Trophoblast cell (in vitro differentiated cells and primary cell): Measurements from ENCODE around the gene SLC23A1.

Source experiments
- DNase-seq, 2 donors: peaks; one replicate each; pipeline ENCODE4 v3.0.0-alpha.2; 2016
- H2AFZ ChIP-seq: 2 replicates; pipeline ENCODE4 v1.6.1; 2013; ENCODE audit warnings: low read length, moderate library complexity, mild to moderate bottlenecking; ENCODE audit not compliant: insufficient read depth, poor library complexity
- H2AK5ac ChIP-seq: 2 replicates; pipeline ENCODE4 v1.6.1; 2013; ENCODE audit warnings: mild to moderate bottlenecking, low read length
- H2BK120ac ChIP-seq: 2 replicates; pipeline ENCODE4 v1.6.1; 2013; ENCODE audit warnings: low read length, mild to moderate bottlenecking, moderate library complexity; ENCODE audit not compliant: insufficient read depth, poor library complexity
- H2BK12ac ChIP-seq: 2 replicates; pipeline ENCODE4 v1.6.1; 2013; ENCODE audit warnings: mild to moderate bottlenecking, low read length, moderate library complexity
- H2BK5ac ChIP-seq: 2 replicates; pipeline ENCODE4 v1.6.1; 2013; ENCODE audit warnings: low read length, low read depth, moderate library complexity, mild to moderate bottlenecking; ENCODE audit not compliant: poor library complexity
- H3K14ac ChIP-seq: 2 replicates; pipeline ENCODE4 v1.6.1; 2013; ENCODE audit warnings: mild to moderate bottlenecking, low read length
- H3K18ac ChIP-seq: 2 replicates; pipeline ENCODE4 v1.6.1; 2013; ENCODE audit warnings: mild to moderate bottlenecking, low read length
- H3K23ac ChIP-seq: 2 replicates; pipeline ENCODE4 v1.6.1; 2013; ENCODE audit warnings: low read length
- H3K27ac ChIP-seq: 2 replicates; pipeline ENCODE4 v1.5.1; 2013; ENCODE audit warnings: low read depth, mild to moderate bottlenecking, inconsistent platforms, low read length, moderate library complexity
- H3K27me3 ChIP-seq: 2 replicates; pipeline ENCODE4 v1.6.1; 2013; ENCODE audit warnings: inconsistent platforms, mild to moderate bottlenecking, low read length, moderate library complexity; ENCODE audit not compliant: insufficient read depth
- H3K36me3 ChIP-seq, 2 experiments: 1 replicate in 1 of 2; 2 replicates in 1 of 2; pipeline ENCODE4 v1.6.1; 2013; ENCODE audit warnings: low read length in 2 of 2, mild to moderate bottlenecking in 2 of 2, moderate library complexity in 1 of 2; ENCODE audit not compliant: insufficient read depth in 2 of 2, control insufficient read depth in 1 of 2
- H3K4ac ChIP-seq: 2 replicates; pipeline ENCODE4 v1.6.1; 2013; ENCODE audit warnings: low read depth, mild to moderate bottlenecking, low read length, moderate library complexity
- H3K4me1 ChIP-seq, 2 experiments: 1 replicate in 1 of 2; 2 replicates in 1 of 2; pipeline ENCODE4 v1.6.1; 2013; ENCODE audit warnings: low read length in 2 of 2, mild to moderate bottlenecking in 2 of 2, moderate library complexity in 1 of 2; ENCODE audit not compliant: insufficient read depth in 2 of 2, control insufficient read depth in 1 of 2
- H3K4me2 ChIP-seq: 2 replicates; pipeline ENCODE4 v1.6.1; 2013; ENCODE audit warnings: inconsistent platforms, mild to moderate bottlenecking, low read length, moderate library complexity
- H3K4me3 ChIP-seq: 2 replicates; pipeline ENCODE4 v1.5.1; 2013; ENCODE audit warnings: mild to moderate bottlenecking, low read depth, low read length, inconsistent platforms
- H3K79me1 ChIP-seq: one replicate; pipeline ENCODE4 v1.6.1; 2013; ENCODE audit warnings: low read length
- H3K79me2 ChIP-seq: 2 replicates; pipeline ENCODE4 v1.6.1; 2013; ENCODE audit warnings: low read length, mild to moderate bottlenecking; ENCODE audit not compliant: control insufficient read depth, insufficient read depth, poor library complexity
- H3K9ac ChIP-seq: 2 replicates; pipeline ENCODE4 v1.6.1; 2013; ENCODE audit warnings: mild to moderate bottlenecking, low read length
- H3K9me3 ChIP-seq: 2 replicates; pipeline ENCODE4 v1.6.1; 2013; ENCODE audit warnings: low read depth, mild to moderate bottlenecking, control low read depth, inconsistent platforms, low read length; ENCODE audit not compliant: insufficient read depth
- H4K12ac ChIP-seq: 2 replicates; pipeline ENCODE4 v1.6.1; 2013; ENCODE audit warnings: low read depth, mild to moderate bottlenecking, low read length, moderate library complexity
- H4K8ac ChIP-seq: 2 replicates; pipeline ENCODE4 v1.6.1; 2013; ENCODE audit warnings: low read depth, mild to moderate bottlenecking, low read length, moderate library complexity
- H4K91ac ChIP-seq: one replicate; pipeline ENCODE4 v1.6.1; 2013; ENCODE audit warnings: low read depth, mild to moderate bottlenecking, low read length, moderate library complexity
- WGBS: extraction: QIAGEN DNeasy Blood & Tissue Kit; methylation state at CpG from one replicate; pipeline ENCODE4 v1.1.7; 2013; ENCODE audit warnings: missing lambda C conversion rate; ENCODE audit not compliant: insufficient read length, insufficient coverage; ENCODE audit errors: extremely low coverage; 5-methylcytosine and 5-hydroxymethylcytosine counted together

Gene SLC23A1

DNA sequence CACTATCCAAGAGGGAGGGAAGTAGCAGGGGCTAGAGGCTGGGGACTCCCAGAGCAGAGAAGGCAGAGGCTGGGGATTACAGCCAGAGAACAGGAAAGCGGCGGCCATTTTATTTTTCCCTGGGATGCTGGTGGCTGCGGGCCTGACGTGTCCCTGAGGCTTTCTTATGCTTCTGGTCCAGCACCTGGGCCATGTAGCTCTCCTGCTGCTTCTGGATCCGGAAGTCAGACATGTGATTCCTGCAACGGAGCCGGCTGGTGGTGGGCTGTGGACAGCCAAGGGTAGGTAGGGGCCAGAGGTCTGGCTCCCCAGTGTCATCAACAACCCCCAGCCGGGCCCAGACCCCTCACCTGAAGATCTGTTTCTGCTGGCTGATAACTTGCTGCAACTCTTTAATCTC is 13.6 kb upstream of the SLC23A1 start:
- no CpG with 5 or more reads among the region's 8 CpGs for WGBS
- peaks cover 32% of the 10 kb centered on the region for H3K27me3 ChIP-seq

DNA sequence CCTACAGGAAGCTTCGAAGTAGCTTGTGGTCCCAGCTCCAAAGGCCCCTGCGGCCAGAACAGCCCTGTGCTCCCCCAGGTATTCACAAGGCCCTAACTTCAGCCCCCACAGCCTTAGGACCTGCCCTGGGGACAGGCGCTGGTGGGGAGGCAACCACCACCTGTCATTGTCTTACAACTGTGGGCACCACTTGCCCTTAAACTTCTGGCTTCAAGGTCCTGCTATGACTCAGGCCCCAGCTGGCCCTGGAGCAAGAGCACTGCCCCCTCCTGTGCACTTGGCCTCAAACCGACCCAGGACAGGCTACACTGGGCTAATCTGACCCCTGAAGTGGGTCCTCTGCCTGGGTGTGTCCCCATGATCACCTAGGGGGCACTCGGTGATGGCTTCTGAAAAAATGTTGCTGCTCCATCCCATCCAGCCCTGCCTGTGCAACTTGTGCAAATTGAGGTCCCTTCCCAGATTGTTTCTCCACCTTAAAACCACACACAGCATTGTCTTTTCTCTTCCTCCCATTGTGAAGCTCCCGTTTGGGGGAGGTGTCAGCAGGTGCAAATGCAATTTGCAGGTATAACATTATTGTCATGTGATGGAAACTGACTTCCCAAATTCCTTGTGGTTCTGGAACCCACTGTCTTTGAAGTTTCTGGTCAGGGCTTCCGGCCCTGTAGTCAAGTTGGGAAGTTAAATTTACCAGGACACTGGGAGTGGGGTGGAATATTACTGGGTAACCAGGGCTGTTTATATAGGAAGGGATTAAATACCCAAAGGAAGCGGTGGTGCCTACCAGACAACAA is 12.9 kb upstream of the SLC23A1 start:
- H2AFZ ChIP-seq: no peak overlapping the region
- H2BK12ac ChIP-seq: no peak overlapping the region
- peaks cover 19 to 24% of the 10 kb centered on the region in 2 experiments for H3K4me1 ChIP-seq
- H3K27ac ChIP-seq: no peak overlapping the region
- no peak overlapping the region for H3K9ac ChIP-seq
- no peak overlapping the region for H4K8ac ChIP-seq
- no peak for DNase-seq
- H3K14ac ChIP-seq: no peak overlapping the region
- no peak overlapping the region for H3K4me3 ChIP-seq
- H3K27me3 ChIP-seq: peaks cover 32% of the 10 kb centered on the region
- H3K79me2 ChIP-seq: peaks cover 5% of the 10 kb centered on the region
- H3K23ac ChIP-seq: no peak overlapping the region
- no peak overlapping the region for H3K4me2 ChIP-seq
- peaks cover 2% of the 10 kb centered on the region for H3K9me3 ChIP-seq
- no peak overlapping the region for H3K18ac ChIP-seq
- no peak overlapping the region for H2AK5ac ChIP-seq
- no peak overlapping the region for H2BK120ac ChIP-seq
- H3K36me3 ChIP-seq: no peaks in the 10 kb centered on the region
- H3K4ac ChIP-seq: no peak overlapping the region
- H4K12ac ChIP-seq: no peak overlapping the region
- no peak overlapping the region for H4K91ac ChIP-seq
- H2BK5ac ChIP-seq: no peak overlapping the region
- no CpG with 5 or more reads among the region's 8 CpGs for WGBS
- no peaks in the 10 kb centered on the region for H3K79me1 ChIP-seq

More for the DNA sequence above, 13.6 kb upstream of the SLC23A1 start:
- Histone ChIP-seq H3K4me2 (no peak overlapping the region), H3K14ac (no peak overlapping the region), H3K4me1 (peaks cover 19 to 24% of the 10 kb centered on the region in 2 experiments), H2AK5ac (no peak overlapping the region), H4K8ac (no peak overlapping the region), H3K9ac (no peak overlapping the region), H3K79me1 (no peaks in the 10 kb centered on the region), H4K91ac (no peak overlapping the region), H3K79me2 (peaks cover 5% of the 10 kb centered on the region), H3K9me3 (peaks cover 2% of the 10 kb centered on the region), H2AFZ (no peak overlapping the region), H3K4me3 (no peak overlapping the region), H3K23ac (no peak overlapping the region), H4K12ac (no peak overlapping the region), H3K27ac (no peak overlapping the region), H3K36me3 (no peaks in the 10 kb centered on the region), H3K18ac (no peak overlapping the region), H2BK120ac (no peak overlapping the region), H3K4ac (no peak overlapping the region), H2BK12ac (no peak overlapping the region), H2BK5ac (no peak overlapping the region)
- DNase-seq: peak; percentile 57 to 71

- no peak within 1 kb of the TSS for H3K9ac ChIP-seq
- H3K4me2 ChIP-seq: peak within 1 kb of the TSS; percentile 64
- H3K9me3 ChIP-seq: peaks cover 2% of the 10 kb centered on the region
- no peak within 1 kb of the TSS for H2BK5ac ChIP-seq
- H3K4ac ChIP-seq: no peak within 1 kb of the TSS
- H4K91ac ChIP-seq: no peak within 1 kb of the TSS
- H3K27me3 ChIP-seq: peaks cover 32% of the 10 kb centered on the region
- H4K8ac ChIP-seq: peak within 1 kb of the TSS; percentile 45
- H3K79me2 ChIP-seq: peaks cover 5% of the 10 kb centered on the region
- no peaks in the 10 kb centered on the region for H3K79me1 ChIP-seq
- no peak within 1 kb of the TSS for H3K14ac ChIP-seq
- H2BK12ac ChIP-seq: peak within 1 kb of the TSS; percentile 18
- no peak within 1 kb of the TSS for H3K27ac ChIP-seq
- no peak within 1 kb of the TSS for H2BK120ac ChIP-seq
- H3K23ac ChIP-seq: no peak within 1 kb of the TSS
- peak within 1 kb of the TSS; percentile 43 for H4K12ac ChIP-seq
- peaks cover 19 to 24% of the 10 kb centered on the region in 2 experiments for H3K4me1 ChIP-seq
- no peaks in the 10 kb centered on the region for H3K36me3 ChIP-seq
- H3K4me3 ChIP-seq: peak within 1 kb of the TSS; percentile 20
- no peak for DNase-seq
- no CpG with 5 or more reads among the region's 76 CpGs for WGBS
- H2AK5ac ChIP-seq: peak within 1 kb of the TSS; percentile 55
- peak within 1 kb of the TSS; percentile 10 for H2AFZ ChIP-seq
- peak within 1 kb of the TSS; percentile 27 for H3K18ac ChIP-seq
Observed at GRCh38 chr5:139394654-139395566, 11.8 kb upstream of the SLC23A1 start, which contains the start of gene PROB1. Gene PROB1, minus strand, starts transcription at chr5:139395104. Its CDS starts 23 bp downstream, at chr5:139395081.

DNA sequence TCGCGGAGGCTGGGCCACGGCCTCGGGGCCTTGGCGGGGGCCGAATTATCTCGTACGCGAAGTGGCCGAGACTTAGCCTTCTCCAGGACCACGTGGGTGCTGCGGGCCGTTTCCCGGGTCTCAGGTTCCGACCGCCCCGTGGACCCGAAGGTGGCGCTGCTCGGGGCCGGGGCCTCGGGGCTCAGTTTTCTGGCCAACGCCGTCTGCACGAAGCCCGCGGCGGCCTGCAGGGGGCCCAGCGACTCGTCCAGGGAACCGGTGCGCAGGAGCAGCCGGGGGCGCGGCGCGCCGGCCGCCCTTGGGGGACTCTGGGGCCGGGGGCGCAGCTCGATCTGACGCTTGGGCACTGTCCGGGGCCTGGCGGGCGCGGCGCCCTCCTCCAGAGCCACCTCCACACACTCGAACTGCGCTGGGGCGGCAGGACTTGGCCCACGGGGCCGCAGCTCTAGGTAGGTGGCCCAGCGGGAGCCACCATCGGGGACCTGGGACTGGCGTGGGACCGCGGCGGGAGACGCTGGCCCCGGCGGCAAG is 11.1 kb upstream of the SLC23A1 start:
- Histone ChIP-seq H3K23ac (no peak overlapping the region), H2BK5ac (no peak overlapping the region), H2BK12ac (peak overlapping the region; percentile 18), H3K14ac (no peak overlapping the region), H3K18ac (peak overlapping the region; percentile 27), H3K27ac (no peak overlapping the region), H2AK5ac (peak overlapping the region; percentile 55), H3K4ac (no peak overlapping the region), H3K79me2 (peaks cover 5% of the 10 kb centered on the region), H3K79me1 (no peaks in the 10 kb centered on the region), H3K4me2 (peak overlapping the region; percentile 64), H4K12ac (peak overlapping the region; percentile 43), H2BK120ac (no peak overlapping the region), H2AFZ (peak overlapping the region; percentile 10), H3K9ac (no peak overlapping the region), H3K4me3 (peak overlapping the region; percentile 20), H3K27me3 (peaks cover 32% of the 10 kb centered on the region), H4K8ac (peak overlapping the region; percentile 45), H3K4me1 (peaks cover 19 to 24% of the 10 kb centered on the region in 2 experiments), H3K36me3 (no peaks in the 10 kb centered on the region), H3K9me3 (peaks cover 2% of the 10 kb centered on the region), H4K91ac (no peak overlapping the region)
- WGBS: no CpG with 5 or more reads among the region's 62 CpGs
- DNase-seq: peak in 1 of 2 donors; percentile 25
